Stimulated activated CD8-positive, alpha-beta memory T cell treated with anti-CD3 and anti-CD28 coated beads, Interleukin-2, amount 100 ng/mL, for 1 hour (primary cell): ENCODE data around the gene GNA15.

Source experiments
- DNase-seq, 2 donors: peaks; one replicate each; pipeline ENCODE4 v3.0.0-alpha.2; 2020; ENCODE audit warnings: low read depth in 2 of 2

The GNA15 gene

GRCh38 chr19:3106509-3107141, 29.2 kb upstream of the GNA15 start:
- DNase-seq, result no peak

- DNase-seq, result no peak
Observed at GRCh38 chr19:3107658-3108057, 28.2 kb upstream of the GNA15 start.

GRCh38 chr19:3108775-3109174, 27.1 kb upstream of the GNA15 start:
- DNase-seq, result peak; percentile 35 to 62

- no peak for DNase-seq
Observed at GRCh38 chr19:3109491-3109890, 26.3 kb upstream of the GNA15 start.

GRCh38 chr19:3110126-3110825, 25.6 kb upstream of the GNA15 start:
- DNase-seq, result no peak

GRCh38 chr19:3111586-3112247, 24.1 kb upstream of the GNA15 start:
- no peak for DNase-seq

GRCh38 chr19:3112375-3113099, 23.3 kb upstream of the GNA15 start:
- no peak for DNase-seq

GRCh38 chr19:3113100-3114017, 22.5 kb upstream of the GNA15 start:
- DNase-seq, result no peak

- DNase-seq, result no peak
Observed at GRCh38 chr19:3114018-3114726, 21.7 kb upstream of the GNA15 start.

GRCh38 chr19:3114811-3115210, 21.0 kb upstream of the GNA15 start:
- DNase-seq, result no peak

- no peak for DNase-seq
Observed at GRCh38 chr19:3115411-3115810, 20.4 kb upstream of the GNA15 start.

- DNase-seq, result no peak
Observed at GRCh38 chr19:3115916-3116602, 19.8 kb upstream of the GNA15 start.

GRCh38 chr19:3116621-3117020, 19.2 kb upstream of the GNA15 start:
- no peak for DNase-seq

GRCh38 chr19:3117716-3118115, 18.1 kb upstream of the GNA15 start:
- no peak for DNase-seq

GRCh38 chr19:3118232-3119070, 17.4 kb upstream of the GNA15 start:
- DNase-seq, result no peak

- no peak for DNase-seq
Observed at GRCh38 chr19:3119071-3119595, 16.7 kb upstream of the GNA15 start.

GRCh38 chr19:3119693-3120380, 16.0 kb upstream of the GNA15 start:
- DNase-seq, result no peak

GRCh38 chr19:3120611-3121276, 15.1 kb upstream of the GNA15 start:
- DNase-seq, result no peak
